K562 (cell line): Measurements from ENCODE around the gene WEE1. TPM values are rescaled to one million over a fixed set of nuclear protein-coding genes. Genes with fewer than 3 reads are reported as not detected.

Source experiments
- ATAC-seq: fragments of 200-7000 bp; cut with Tn5 transposase; 3 replicates; pipeline ENCODE4 v1.9.1; 2020; ENCODE audit warnings: moderate library complexity
- BruUV-seq: library from RNA; stranded (reverse); fragments of 400-500 nt; replicated peaks from 2 replicates; lab custom pipeline; 2021; lab: Mats Ljungman, UMichigan
- CTCF ChIA-PET: fragments of 300-600 bp; formaldehyde crosslinking; extraction: SDS; loops from one replicate; lab custom pipeline; 2021; ENCODE audit warnings: low intra/inter-chr PET ratio; lab: Yijun Ruan, JAX
- POLR2A ChIA-PET: fragments of 300-600, 350-650 bp; sonication (Branson Sonifier 250); formaldehyde crosslinking; extraction: SDS; loops from one replicate; lab custom pipeline; 2021; ENCODE audit warnings: antibody characterized with exemption, inconsistent platforms; lab: Yijun Ruan, JAX
- DNase-seq, 4 experiments: peaks; one replicate each; pipeline versions ENCODE4 v3.0.0 to v3.0.0-alpha.2; 2011 to 2018; ENCODE audit warnings: low spot score in 3 of 4, mixed read lengths in 3 of 4; ENCODE audit errors: extremely low read depth in 1 of 4
- FAIRE-seq: peaks from 2 replicates; lab custom pipeline; 2011; peaks lifted over from hg19 to GRCh38; lab: Jason Lieb, UNC
- H2AFZ ChIP-seq: 2 replicates; pipeline ENCODE4 v1.6.0; 2011; ENCODE audit warnings: low read depth, low read length, control low read depth, inconsistent platforms
- H3K27ac ChIP-seq: fragments of 200-600 bp; 3 replicates; pipeline ENCODE4 v1.8.0; 2011; ENCODE audit warnings: low read depth, mild to moderate bottlenecking, control low read depth, inconsistent platforms, low read length, moderate library complexity, mixed read lengths; ENCODE audit errors: extremely low read depth
- H3K27me3 ChIP-seq, 2 experiments: fragments of 300-600 bp in 1 of 2; 2 replicates in 1 of 2; 3 replicates in 1 of 2; pipeline versions ENCODE4 v1.6.0 to v1.8.0; 2011; ENCODE audit warnings: inconsistent platforms in 2 of 2, low read length in 2 of 2, mild to moderate bottlenecking in 1 of 2, mixed read lengths in 1 of 2, moderate library complexity in 1 of 2; ENCODE audit not compliant: control insufficient read depth in 2 of 2, insufficient read depth in 2 of 2
- H3K36me3 ChIP-seq: fragments of 300-600 bp; 3 replicates; pipeline ENCODE4 v1.8.0; 2011; ENCODE audit warnings: mild to moderate bottlenecking, low read length, inconsistent platforms; ENCODE audit not compliant: control insufficient read depth, insufficient read depth
- H3K4me1 ChIP-seq, 2 experiments: fragments of 200-600 bp in 1 of 2; replicated peaks in 1 of 2; 2 replicates in 1 of 2; 3 replicates in 1 of 2; pipeline versions ENCODE4 v1.5.1 to v1.8.0; 2011; ENCODE audit warnings: inconsistent platforms in 2 of 2, low read length in 2 of 2, mild to moderate bottlenecking in 1 of 2, mixed read lengths in 1 of 2, moderate library complexity in 1 of 2; ENCODE audit not compliant: control insufficient read depth in 2 of 2, insufficient read depth in 2 of 2
- H3K4me2 ChIP-seq: 2 replicates; pipeline ENCODE4 v1.6.1; 2011; ENCODE audit warnings: low read length, control low read depth, inconsistent platforms, mixed read lengths; ENCODE audit not compliant: insufficient read depth
- H3K4me3 ChIP-seq: fragments of 200-600 bp; sonication (generic), shearing (Covaris generic); 2 replicates; pipeline ENCODE4 v1.5.1; 2016; ENCODE audit warnings: control low read depth, inconsistent platforms
- H3K79me2 ChIP-seq: fragments of 200-600 bp; 3 replicates; pipeline ENCODE4 v1.8.0; 2011; ENCODE audit warnings: low read length, inconsistent platforms; ENCODE audit not compliant: control insufficient read depth, insufficient read depth
- H3K9ac ChIP-seq, 2 experiments: 2 replicates each; pipeline versions ENCODE4 v1.6.0 to v1.6.1; 2011; ENCODE audit warnings: low read depth in 2 of 2, low read length in 2 of 2, control low read depth in 1 of 2, inconsistent platforms in 1 of 2, mild to moderate bottlenecking in 1 of 2, mixed read lengths in 1 of 2; ENCODE audit not compliant: insufficient read depth in 1 of 2
- H3K9me1 ChIP-seq: one replicate; pipeline ENCODE4 v1.6.0; 2011; ENCODE audit warnings: inconsistent platforms, mild to moderate bottlenecking, low read length, moderate library complexity; ENCODE audit not compliant: control insufficient read depth, insufficient read depth
- H3K9me3 ChIP-seq: replicated peaks from 2 replicates; pipeline ENCODE4 v1.5.1; 2011; ENCODE audit warnings: low read depth, low read length, inconsistent platforms; ENCODE audit not compliant: control insufficient read depth, insufficient read depth
- H4K20me1 ChIP-seq: replicated peaks from 2 replicates; pipeline ENCODE4 v1.6.1; 2011; ENCODE audit warnings: low read length, inconsistent platforms, mixed read lengths; ENCODE audit not compliant: control insufficient read depth, insufficient read depth
- CAMTA2 ChIP-seq: fragments of 250-450 bp; sonication (Bioruptor Pico); conservative IDR thresholded peaks from 2 replicates; pipeline ENCODE4 v1.5.1; 2022
- CEBPB ChIP-seq: fragments of 450-650 bp; IDR thresholded peaks from 2 replicates; pipeline ENCODE4 v1.6.1; 2016; ENCODE audit warnings: missing genetic modification characterization, missing compliant biosample characterization
- MTA3 ChIP-seq: fragments of 450-650 bp; formaldehyde crosslinking; IDR thresholded peaks from 2 replicates; pipeline ENCODE4 v1.6.1; 2017; ENCODE audit warnings: mild to moderate bottlenecking, borderline replicate concordance
- NR2F6 ChIP-seq: fragments of 450-650 bp; formaldehyde crosslinking; IDR thresholded peaks from 2 replicates; pipeline ENCODE4 v1.4.0; 2020; ENCODE audit warnings: mild to moderate bottlenecking
- ZNF121 ChIP-seq: sonication (generic); formaldehyde crosslinking; conservative IDR thresholded peaks from 2 replicates; pipeline ENCODE4 v1.8.0; 2022; ENCODE audit warnings: missing genetic modification reagents
- ZNF133 ChIP-seq: fragments of 250-450 bp; sonication (Bioruptor Pico); IDR thresholded peaks from 2 replicates; pipeline ENCODE4 v1.4.0; 2020; ENCODE audit warnings: mild to moderate bottlenecking
- ZNF324 ChIP-seq: fragments of 250-450 bp; sonication (Bioruptor Pico); IDR thresholded peaks from 2 replicates; pipeline ENCODE4 v1.4.0; 2020; ENCODE audit warnings: mild to moderate bottlenecking
- WGBS: fragments of 100-300 bp; shearing (Covaris generic); methylation state at CpG from one replicate; pipeline ENCODE4 v1.1.6; 2016; ENCODE audit warnings: low coverage, mixed read lengths; ENCODE audit not compliant: insufficient coverage; ENCODE audit errors: missing lambda C conversion rate; 5-methylcytosine and 5-hydroxymethylcytosine counted together
- in situ Hi-C: fragments of 300-500 bp; cut with MboI; formaldehyde crosslinking; loops from 4 replicates; pipeline ENCODE4 v1.15.0; 2018; ENCODE audit warnings: inconsistent platforms, mixed read lengths
- intact Hi-C: fragments of 100-400 bp; cut with micrococcal nuclease; formaldehyde crosslinking; loops from 2 replicates; pipeline ENCODE4 v1.14.2; 2022
- polyA plus RNA-seq, 8 experiments: library from polyadenylated mRNA; depleted of rRNA in 4 of 8; stranded (reverse) in 5 of 8; unstranded in 3 of 8; fragments of >200 nt; fragmentation: Nextera tagmentation in 2 of 8; fragmentation: Illumina TruSeq in 1 of 8; extraction: Ambion mirVana in 2 of 8; extraction: Trizol in 1 of 8; gene quantifications; 2 replicates each; pipeline versions ENCODE4 v1.2.1 to v1.2.3, GENCODE V29; 2011 to 2014; ENCODE audit warnings: inconsistent platforms in 1 of 8, missing spikeins in 1 of 8
- total RNA-seq, 7 experiments: library from RNA; depleted of rRNA in 6 of 7; stranded (reverse); fragments of >200 nt in 6 of 7; fragmentation: Illumina TruSeq in 2 of 7; extraction: Trizol in 2 of 7; gene quantifications; 2 replicates each; pipeline versions ENCODE4 v1.2.1 to v1.2.3, GENCODE V29; 2011 to 2021; ENCODE audit warnings: low replicate concordance in 1 of 7
- TF ChIP-seq, protein P1 (sequence below): fragments of 450-650 bp; IDR thresholded peaks from 2 replicates; pipeline ENCODE4 v1.6.1; 2017; ENCODE audit warnings: antibody characterized with exemption

Gene WEE1
- total and polyA plus RNA-seq, 9 of the 15 experiments (the other 6 are each of a cell fraction or from before 2014, with no cell fraction given): 21.9 to 99.0 (median 67.4) TPM

DNA sequence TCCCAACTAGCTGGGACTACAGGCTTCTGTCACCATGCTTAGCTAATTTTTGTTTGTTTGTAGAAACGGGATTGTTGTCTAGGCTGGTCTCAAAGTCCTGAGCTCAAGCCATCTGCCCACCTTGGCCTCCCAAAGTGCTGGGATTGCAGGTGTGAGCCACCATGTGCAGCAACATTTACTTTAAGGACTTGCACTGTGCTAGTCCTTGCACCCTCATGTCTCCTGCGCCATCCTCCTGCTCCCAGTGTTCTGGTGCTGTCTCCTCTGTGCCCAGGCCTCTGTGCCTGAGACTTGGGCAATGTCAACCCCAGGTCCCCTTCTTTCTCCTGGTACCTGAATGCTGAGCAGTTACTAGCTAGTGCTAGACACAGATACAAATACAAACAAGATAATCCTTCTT is 26.7 kb downstream of the WEE1 start:
- in situ Hi-C loops: no loop called here
- no peak overlapping the region for H3K9ac ChIP-seq
- intact Hi-C loops: no loop called here
- no peak overlapping the region for H3K27ac ChIP-seq
- WGBS: 25% methylated on average over 2 of the region's 2 CpGs
- TF ChIP-seq ZNF133: no peak
- TF ChIP-seq MTA3: no peak
- no peak for TF ChIP-seq NR2F6 (CRISPR knock-in tag)
- TF ChIP-seq, protein P1, sequence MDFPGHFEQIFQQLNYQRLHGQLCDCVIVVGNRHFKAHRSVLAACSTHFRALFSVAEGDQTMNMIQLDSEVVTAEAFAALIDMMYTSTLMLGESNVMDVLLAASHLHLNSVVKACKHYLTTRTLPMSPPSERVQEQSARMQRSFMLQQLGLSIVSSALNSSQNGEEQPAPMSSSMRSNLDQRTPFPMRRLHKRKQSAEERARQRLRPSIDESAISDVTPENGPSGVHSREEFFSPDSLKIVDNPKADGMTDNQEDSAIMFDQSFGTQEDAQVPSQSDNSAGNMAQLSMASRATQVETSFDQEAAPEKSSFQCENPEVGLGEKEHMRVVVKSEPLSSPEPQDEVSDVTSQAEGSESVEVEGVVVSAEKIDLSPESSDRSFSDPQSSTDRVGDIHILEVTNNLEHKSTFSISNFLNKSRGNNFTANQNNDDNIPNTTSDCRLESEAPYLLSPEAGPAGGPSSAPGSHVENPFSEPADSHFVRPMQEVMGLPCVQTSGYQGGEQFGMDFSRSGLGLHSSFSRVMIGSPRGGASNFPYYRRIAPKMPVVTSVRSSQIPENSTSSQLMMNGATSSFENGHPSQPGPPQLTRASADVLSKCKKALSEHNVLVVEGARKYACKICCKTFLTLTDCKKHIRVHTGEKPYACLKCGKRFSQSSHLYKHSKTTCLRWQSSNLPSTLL: no peak
- TF ChIP-seq ZNF121 (CRISPR knock-in tag): no peak
- no peak for TF ChIP-seq CEBPB (tag)
- TF ChIP-seq CAMTA2 (CRISPR knock-in tag): no peak
- TF ChIP-seq ZNF324 (CRISPR knock-in tag): no peak
- BruUV-seq: no TSS peak
- FAIRE-seq (no peak), DNase-seq (no peak), ATAC-seq (no peak)
- no peaks in the 10 kb centered on the region for H4K20me1 ChIP-seq
- H2AFZ ChIP-seq: no peak overlapping the region
- H3K9me3 ChIP-seq: no peaks in the 10 kb centered on the region
- H3K4me2 ChIP-seq: no peak overlapping the region
- H3K9me1 ChIP-seq: no peaks in the 10 kb centered on the region
- H3K27me3 ChIP-seq: no peaks in the 10 kb centered on the region
- peaks cover 0 to 4% of the 10 kb centered on the region in 2 experiments; a peak in 3 of 5 replicates for H3K4me1 ChIP-seq
- ChIA-PET POLR2A (interaction anchor here (1.1 to 5.7 kb wide), 5 partner anchors 9 to 140 kb away, joined by 3 to 23 read pairs (median 7); no protein-coding TSS in a partner anchor), CTCF (no interaction called here)
- H3K4me3 ChIP-seq: no peak overlapping the region
- no peaks in the 10 kb centered on the region for H3K79me2 ChIP-seq
- no peaks in the 10 kb centered on the region for H3K36me3 ChIP-seq
